Memory B cell (primary cell): Measurements from ENCODE around the gene NMNAT2.

Source experiments
- ATAC-seq: fragments of 150-1000 bp; cut with Tn5 transposase; 2 replicates; pipeline ENCODE4 v1.10.0; 2021; ENCODE audit warnings: low read depth, mild to moderate bottlenecking, moderate library complexity
- DNase-seq, 2 donors: peaks; one replicate each; pipeline ENCODE4 v3.0.0; 2022; ENCODE audit warnings: low spot score in 2 of 2
- H3K27ac Mint-ChIP-seq: one replicate; pipeline ENCODE4 v1.8.0; 2022; ENCODE audit warnings: mild to moderate bottlenecking, moderate library complexity, mixed read lengths
- H3K27me3 Mint-ChIP-seq: one replicate; pipeline ENCODE4 v1.8.0; 2022; ENCODE audit warnings: mixed read lengths
- H3K36me3 Mint-ChIP-seq: one replicate; pipeline ENCODE4 v1.8.0; 2022; ENCODE audit warnings: mild to moderate bottlenecking, mixed read lengths
- H3K4me1 Mint-ChIP-seq: one replicate; pipeline ENCODE4 v1.8.0; 2022; ENCODE audit warnings: mixed read lengths
- H3K4me3 Mint-ChIP-seq: one replicate; pipeline ENCODE4 v1.8.0; 2022; ENCODE audit warnings: mild to moderate bottlenecking, moderate library complexity, mixed read lengths
- H3K9me3 Mint-ChIP-seq: one replicate; pipeline ENCODE4 v1.8.0; 2022; ENCODE audit warnings: mixed read lengths

Gene NMNAT2

GRCh38 chr1:183306317-183307042 lies 111.7 kb downstream of the NMNAT2 start:
- Mint-ChIP-seq H3K36me3 (no peaks in the 10 kb centered on the region), H3K9me3 (no peaks in the 10 kb centered on the region), H3K4me1 (peaks cover 3% of the 10 kb centered on the region), H3K27me3 (peaks cover 7% of the 10 kb centered on the region), H3K4me3 (no peak overlapping the region), H3K27ac (no peak overlapping the region)
- DNase-seq (no peak), ATAC-seq (peak; percentile 59)

- Mint-ChIP-seq H3K4me3 (no peak overlapping the region), H3K9me3 (no peaks in the 10 kb centered on the region), H3K27me3 (peaks cover 7% of the 10 kb centered on the region), H3K36me3 (no peaks in the 10 kb centered on the region), H3K27ac (no peak overlapping the region), H3K4me1 (peaks cover 3% of the 10 kb centered on the region)
- ATAC-seq = no peak
- no peak for DNase-seq
These were observed 113.6 kb downstream of the NMNAT2 start for GRCh38 chr1:183304440-183305107.

DNA sequence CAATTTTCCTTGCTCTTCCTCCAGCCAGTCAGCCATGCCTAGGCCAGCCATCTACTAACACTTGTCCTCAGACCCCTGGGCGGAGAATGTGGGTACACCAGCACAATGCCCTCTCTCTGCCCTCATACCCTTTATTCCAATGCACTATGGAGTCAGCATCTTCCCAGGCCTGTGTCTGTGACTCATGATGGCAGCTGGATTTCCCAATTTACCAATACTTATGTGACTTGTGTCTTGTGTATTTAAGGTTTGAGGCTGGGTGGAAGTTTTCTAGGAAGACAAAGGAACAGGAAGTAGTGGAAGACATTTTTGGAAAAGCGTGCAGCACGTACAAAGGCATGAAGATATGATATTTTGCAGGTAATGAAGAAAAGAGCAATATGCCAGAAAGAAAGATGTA lies 114.3 kb downstream of the NMNAT2 start:
- DNase-seq (no peak), ATAC-seq (no peak)
- peaks cover 7% of the 10 kb centered on the region for H3K27me3 Mint-ChIP-seq
- peaks cover 3% of the 10 kb centered on the region for H3K4me1 Mint-ChIP-seq
- H3K27ac Mint-ChIP-seq = no peak overlapping the region
- no peak overlapping the region for H3K4me3 Mint-ChIP-seq
- H3K36me3 Mint-ChIP-seq = no peaks in the 10 kb centered on the region
- H3K9me3 Mint-ChIP-seq = no peaks in the 10 kb centered on the region

- ATAC-seq (no peak), DNase-seq (no peak)
- peaks cover 3% of the 10 kb centered on the region for H3K4me1 Mint-ChIP-seq
- no peak overlapping the region for H3K27ac Mint-ChIP-seq
- no peaks in the 10 kb centered on the region for H3K9me3 Mint-ChIP-seq
- no peak overlapping the region for H3K4me3 Mint-ChIP-seq
- peaks cover 10% of the 10 kb centered on the region for H3K27me3 Mint-ChIP-seq
- H3K36me3 Mint-ChIP-seq = no peaks in the 10 kb centered on the region
These were observed 114.9 kb downstream of the NMNAT2 start for GRCh38 chr1:183303323-183303645.

GRCh38 chr1:183302452-183303322 lies 115.5 kb downstream of the NMNAT2 start:
- no peak overlapping the region for H3K27ac Mint-ChIP-seq
- no peak for ATAC-seq
- peaks cover 3% of the 10 kb centered on the region for H3K4me1 Mint-ChIP-seq
- no peaks in the 10 kb centered on the region for H3K36me3 Mint-ChIP-seq
- no peak for DNase-seq
- peaks cover 10% of the 10 kb centered on the region for H3K27me3 Mint-ChIP-seq
- no peaks in the 10 kb centered on the region for H3K9me3 Mint-ChIP-seq
- H3K4me3 Mint-ChIP-seq = no peak overlapping the region

DNA sequence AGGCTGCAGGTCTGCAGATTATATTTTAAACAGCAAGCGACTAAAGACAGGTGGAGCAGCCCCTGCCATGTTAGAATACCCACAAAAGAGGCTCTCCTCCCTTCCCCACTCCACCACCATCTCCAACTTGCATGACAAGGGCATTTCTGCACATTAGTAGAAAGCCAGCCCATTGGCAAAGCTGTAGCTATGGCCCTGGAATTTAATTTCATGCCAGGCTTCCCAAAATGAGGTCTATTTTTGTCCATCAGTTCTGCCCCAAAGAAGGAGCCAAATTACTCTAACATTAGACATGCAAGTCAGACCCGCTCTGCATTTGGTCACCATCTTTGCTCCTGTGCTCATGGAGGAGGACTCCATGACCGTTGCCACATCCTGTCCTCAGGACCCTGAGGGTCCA lies 116.9 kb downstream of the NMNAT2 start:
- H3K27ac Mint-ChIP-seq = no peak overlapping the region
- DNase-seq (no peak), ATAC-seq (no peak)
- H3K27me3 Mint-ChIP-seq = peaks cover 14% of the 10 kb centered on the region
- H3K4me1 Mint-ChIP-seq = no peaks in the 10 kb centered on the region
- no peaks in the 10 kb centered on the region for H3K36me3 Mint-ChIP-seq
- no peaks in the 10 kb centered on the region for H3K9me3 Mint-ChIP-seq
- no peak overlapping the region for H3K4me3 Mint-ChIP-seq

GRCh38 chr1:183300828-183301227 lies 117.4 kb downstream of the NMNAT2 start:
- H3K27me3 Mint-ChIP-seq = peaks cover 14% of the 10 kb centered on the region
- no peak for ATAC-seq
- no peaks in the 10 kb centered on the region for H3K36me3 Mint-ChIP-seq
- H3K4me1 Mint-ChIP-seq = no peaks in the 10 kb centered on the region
- H3K4me3 Mint-ChIP-seq = no peak overlapping the region
- no peak overlapping the region for H3K27ac Mint-ChIP-seq
- DNase-seq = no peak
- H3K9me3 Mint-ChIP-seq = no peaks in the 10 kb centered on the region

- H3K27me3 Mint-ChIP-seq = peaks cover 14% of the 10 kb centered on the region
- H3K9me3 Mint-ChIP-seq = no peaks in the 10 kb centered on the region
- no peaks in the 10 kb centered on the region for H3K36me3 Mint-ChIP-seq
- no peak for DNase-seq
- no peak for ATAC-seq
- H3K4me1 Mint-ChIP-seq = no peaks in the 10 kb centered on the region
- no peak overlapping the region for H3K4me3 Mint-ChIP-seq
- no peak overlapping the region for H3K27ac Mint-ChIP-seq
These were observed 117.8 kb downstream of the NMNAT2 start for GRCh38 chr1:183300395-183300794.

DNA sequence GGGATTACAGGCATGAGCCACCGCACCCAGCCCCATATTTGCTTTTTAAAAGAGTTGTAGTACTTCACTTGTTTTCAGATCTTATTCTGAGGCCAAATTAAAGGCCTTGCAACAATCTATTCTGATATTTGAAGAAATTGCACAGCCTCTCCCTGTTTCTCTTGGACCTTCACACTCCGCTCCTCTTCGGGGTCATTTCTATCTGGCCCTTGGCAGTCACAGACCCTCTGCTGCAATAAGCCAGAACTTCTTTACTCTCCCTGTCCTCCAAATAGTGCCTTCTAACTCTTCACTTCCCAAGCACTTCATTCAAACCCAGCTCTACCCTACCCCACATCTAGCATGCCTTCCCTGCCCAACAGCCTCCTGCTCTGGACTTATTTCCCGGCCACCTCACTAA lies 121.4 kb downstream of the NMNAT2 start:
- DNase-seq (no peak), ATAC-seq (no peak)
- Mint-ChIP-seq H3K4me1 (no peaks in the 10 kb centered on the region), H3K9me3 (no peaks in the 10 kb centered on the region), H3K36me3 (no peaks in the 10 kb centered on the region), H3K27ac (no peak overlapping the region), H3K4me3 (no peak overlapping the region), H3K27me3 (peaks cover 9% of the 10 kb centered on the region)

GRCh38 chr1:183295521-183295920 lies 122.7 kb downstream of the NMNAT2 start:
- no peak for ATAC-seq
- no peak overlapping the region for H3K4me3 Mint-ChIP-seq
- H3K27ac Mint-ChIP-seq = no peak overlapping the region
- no peaks in the 10 kb centered on the region for H3K36me3 Mint-ChIP-seq
- H3K27me3 Mint-ChIP-seq = peaks cover 9% of the 10 kb centered on the region
- no peak for DNase-seq
- no peaks in the 10 kb centered on the region for H3K4me1 Mint-ChIP-seq
- H3K9me3 Mint-ChIP-seq = no peaks in the 10 kb centered on the region

- Mint-ChIP-seq H3K36me3 (no peaks in the 10 kb centered on the region), H3K9me3 (no peaks in the 10 kb centered on the region), H3K27me3 (peaks cover 11% of the 10 kb centered on the region), H3K27ac (no peak overlapping the region), H3K4me1 (no peaks in the 10 kb centered on the region), H3K4me3 (no peak overlapping the region)
- no peak for DNase-seq
- no peak for ATAC-seq
These were observed 124.3 kb downstream of the NMNAT2 start for GRCh38 chr1:183293876-183294275.

DNA sequence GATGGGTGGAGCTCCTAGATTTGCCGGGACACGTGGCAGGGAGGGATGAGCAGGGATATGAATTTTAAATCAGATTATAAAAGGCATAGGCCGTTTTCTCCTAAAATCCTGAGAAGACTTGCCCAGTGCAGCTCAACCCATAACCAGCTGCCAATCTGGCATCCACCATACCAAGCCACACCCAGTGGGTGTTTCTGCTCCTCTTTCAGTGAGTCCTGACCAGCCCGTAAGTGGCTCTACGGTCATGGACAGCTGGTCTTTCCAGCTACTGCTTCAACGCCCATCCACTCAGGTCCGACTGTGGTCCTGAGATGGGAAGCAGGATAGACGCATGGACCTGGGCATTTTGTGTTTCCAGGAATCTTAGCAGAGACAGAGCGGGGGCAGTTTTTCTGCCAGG lies 124.9 kb downstream of the NMNAT2 start:
- ATAC-seq (no peak), DNase-seq (no peak)
- Mint-ChIP-seq H3K4me1 (no peaks in the 10 kb centered on the region), H3K27ac (no peak overlapping the region), H3K4me3 (no peak overlapping the region), H3K36me3 (no peaks in the 10 kb centered on the region), H3K27me3 (peaks cover 9% of the 10 kb centered on the region), H3K9me3 (no peaks in the 10 kb centered on the region)

- ATAC-seq (no peak), DNase-seq (no peak)
- H3K36me3 Mint-ChIP-seq = no peaks in the 10 kb centered on the region
- no peaks in the 10 kb centered on the region for H3K4me1 Mint-ChIP-seq
- H3K27ac Mint-ChIP-seq = no peak overlapping the region
- H3K4me3 Mint-ChIP-seq = no peak overlapping the region
- H3K27me3 Mint-ChIP-seq = peaks cover 7% of the 10 kb centered on the region
- no peaks in the 10 kb centered on the region for H3K9me3 Mint-ChIP-seq
These were observed 126.2 kb downstream of the NMNAT2 start for GRCh38 chr1:183291802-183292514.

GRCh38 chr1:183291216-183291762 lies 126.9 kb downstream of the NMNAT2 start:
- Mint-ChIP-seq H3K36me3 (no peaks in the 10 kb centered on the region), H3K9me3 (no peaks in the 10 kb centered on the region), H3K27me3 (peaks cover 6% of the 10 kb centered on the region), H3K4me1 (no peaks in the 10 kb centered on the region), H3K27ac (no peak overlapping the region), H3K4me3 (no peak overlapping the region)
- ATAC-seq (no peak), DNase-seq (no peak)
